Cardiac muscle cell (in vitro differentiated cells and primary cell): Measurements from ENCODE around the gene FNIP1. TPM values are rescaled to one million over a fixed set of nuclear protein-coding genes. Genes with fewer than 3 reads are reported as not detected.
"Not testable (repeated sequence)": the region's sequence is repeated elsewhere in the genome, so short reads cannot be mapped to it uniquely, and the experiment has no call there.

Experiments
- DNase-seq, 2 donors: peaks; one replicate each; pipeline versions ENCODE4 v3.0.0 to v3.0.0-alpha.2; 2010 to 2017; ENCODE audit warnings: low read depth in 1 of 2, low spot score in 1 of 2
- H3K27ac ChIP-seq: fragments of 200-600 bp; sonication (generic); 2 replicates; pipeline ENCODE4 v1.5.1; 2016
- H3K27me3 ChIP-seq: fragments of 200-600 bp; sonication (generic); 2 replicates; pipeline ENCODE4 v1.6.0; 2016; ENCODE audit warnings: control low read depth
- H3K36me3 ChIP-seq: fragments of 200-600 bp; sonication (generic); 2 replicates; pipeline ENCODE4 v1.5.1; 2016; ENCODE audit warnings: control low read depth
- H3K4me1 ChIP-seq: fragments of 200-600 bp; sonication (generic); 2 replicates; pipeline ENCODE4 v1.8.1; 2017; ENCODE audit warnings: low read depth, mild to moderate bottlenecking, mixed run types
- H3K4me3 ChIP-seq: fragments of 200-600 bp; sonication (generic); 2 replicates; pipeline ENCODE4 v1.5.1; 2016; ENCODE audit warnings: mild to moderate bottlenecking
- H3K9me3 ChIP-seq: fragments of 200-600 bp; sonication (generic); 2 replicates; pipeline ENCODE4 v1.5.1; 2017; ENCODE audit warnings: low read depth, mild to moderate bottlenecking, control low read depth
- polyA plus RNA-seq: library from polyadenylated mRNA; unstranded; fragments of >200 nt; fragmentation: Nextera tagmentation; extraction: Ambion mirVana; gene quantifications from 2 replicates; pipeline ENCODE4 v1.2.1, GENCODE V29; 2016
- total RNA-seq: library from RNA; depleted of rRNA; stranded (reverse); fragments of >200 nt; gene quantifications from 2 replicates; pipeline ENCODE4 v1.2.3, GENCODE V29; 2016
- TF ChIP-seq, protein P1 (sequence below): IDR thresholded peaks from 2 replicates; pipeline ENCODE4 v1.5.1; 2012; ENCODE audit warnings: low read depth, mild to moderate bottlenecking, low read length

FNIP1 gene
- total and polyA plus RNA-seq, 2 experiments from 2014 or later, result 10.1 to 24.4 TPM

DNA sequence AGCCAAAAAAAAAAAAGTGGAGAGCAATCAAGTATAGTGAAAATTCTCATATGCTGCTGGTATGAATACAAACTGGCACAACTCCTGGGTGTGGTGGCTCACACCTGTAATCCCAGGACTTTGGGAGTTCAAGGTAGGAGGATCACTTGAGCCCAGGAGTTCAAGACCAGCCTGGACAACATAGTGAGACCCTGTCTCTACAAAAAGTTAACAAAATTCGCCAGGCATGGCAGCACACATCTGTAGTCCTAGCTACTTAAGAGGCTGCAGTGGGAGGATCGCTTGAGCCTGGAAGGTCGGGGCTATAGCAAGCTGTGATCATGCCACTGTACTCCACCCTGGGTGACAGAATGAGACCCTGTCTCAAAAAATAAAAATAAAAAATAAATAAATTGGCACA, 51.7 kb downstream of the FNIP1 start:
- Histone ChIP-seq H3K4me3 (no peak overlapping the region), H3K9me3 (no peaks in the 10 kb centered on the region), H3K27ac (no peak overlapping the region), H3K27me3 (no peaks in the 10 kb centered on the region), H3K36me3 (peaks cover 13% of the 10 kb centered on the region), H3K4me1 (no peaks in the 10 kb centered on the region)
- TF ChIP-seq, protein P1, sequence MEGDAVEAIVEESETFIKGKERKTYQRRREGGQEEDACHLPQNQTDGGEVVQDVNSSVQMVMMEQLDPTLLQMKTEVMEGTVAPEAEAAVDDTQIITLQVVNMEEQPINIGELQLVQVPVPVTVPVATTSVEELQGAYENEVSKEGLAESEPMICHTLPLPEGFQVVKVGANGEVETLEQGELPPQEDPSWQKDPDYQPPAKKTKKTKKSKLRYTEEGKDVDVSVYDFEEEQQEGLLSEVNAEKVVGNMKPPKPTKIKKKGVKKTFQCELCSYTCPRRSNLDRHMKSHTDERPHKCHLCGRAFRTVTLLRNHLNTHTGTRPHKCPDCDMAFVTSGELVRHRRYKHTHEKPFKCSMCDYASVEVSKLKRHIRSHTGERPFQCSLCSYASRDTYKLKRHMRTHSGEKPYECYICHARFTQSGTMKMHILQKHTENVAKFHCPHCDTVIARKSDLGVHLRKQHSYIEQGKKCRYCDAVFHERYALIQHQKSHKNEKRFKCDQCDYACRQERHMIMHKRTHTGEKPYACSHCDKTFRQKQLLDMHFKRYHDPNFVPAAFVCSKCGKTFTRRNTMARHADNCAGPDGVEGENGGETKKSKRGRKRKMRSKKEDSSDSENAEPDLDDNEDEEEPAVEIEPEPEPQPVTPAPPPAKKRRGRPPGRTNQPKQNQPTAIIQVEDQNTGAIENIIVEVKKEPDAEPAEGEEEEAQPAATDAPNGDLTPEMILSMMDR, result no peak
- DNase-seq, result no peak

DNA sequence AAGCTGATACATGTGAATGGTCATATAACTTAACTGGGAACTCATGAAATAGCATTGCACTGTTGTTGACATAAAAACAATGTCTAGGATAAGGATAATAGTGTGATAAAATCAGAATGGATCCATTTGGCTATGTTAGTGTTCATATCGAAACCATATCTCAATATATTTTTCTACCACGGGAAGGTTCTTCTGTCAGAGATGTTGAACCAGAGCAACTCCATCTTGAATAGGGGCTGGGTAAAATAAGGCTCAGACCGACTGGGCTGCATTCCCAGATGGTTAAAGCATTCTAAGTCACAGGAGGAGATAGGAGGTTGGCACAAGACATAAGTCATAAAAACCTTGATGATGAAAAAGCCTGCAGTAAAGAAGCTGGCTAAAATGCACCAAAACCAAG, 56.3 kb downstream of the FNIP1 start:
- H3K36me3 ChIP-seq, result peaks cover 13% of the 10 kb centered on the region
- no peak for DNase-seq
- H3K4me3 ChIP-seq, result no peak overlapping the region

DNA sequence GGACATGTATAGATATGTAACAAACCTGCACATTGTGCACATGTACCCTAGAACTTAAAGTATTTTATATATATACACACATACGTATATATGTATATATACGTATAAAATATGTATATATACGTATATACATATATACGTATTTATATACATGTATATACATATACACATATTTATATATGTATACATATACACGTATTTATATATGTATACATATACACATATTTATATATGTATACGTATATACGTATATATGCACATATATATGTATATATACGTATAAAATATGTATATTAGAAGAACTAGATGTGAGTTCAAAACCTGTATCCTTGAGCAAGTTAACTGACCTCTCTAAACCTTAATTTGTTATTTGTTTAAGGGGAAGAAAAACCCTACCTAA, 61.4 kb downstream of the FNIP1 start:
- peaks cover 5% of the 10 kb centered on the region for H3K4me1 ChIP-seq
- no peaks in the 10 kb centered on the region for H3K9me3 ChIP-seq
- DNase-seq, result no peak
- TF ChIP-seq, protein P1, result no peak
- H3K36me3 ChIP-seq, result peaks cover 4% of the 10 kb centered on the region
- no peaks in the 10 kb centered on the region for H3K27me3 ChIP-seq
- no peak overlapping the region for H3K4me3 ChIP-seq
- H3K27ac ChIP-seq, result no peak overlapping the region

More for the DNA sequence above, 56.3 kb downstream of the FNIP1 start:
- H3K4me1 ChIP-seq, result peaks cover 5% of the 10 kb centered on the region
- H3K27ac ChIP-seq, result no peak overlapping the region
- TF ChIP-seq, protein P1, result no peak
- no peaks in the 10 kb centered on the region for H3K27me3 ChIP-seq
- no peaks in the 10 kb centered on the region for H3K9me3 ChIP-seq

DNA sequence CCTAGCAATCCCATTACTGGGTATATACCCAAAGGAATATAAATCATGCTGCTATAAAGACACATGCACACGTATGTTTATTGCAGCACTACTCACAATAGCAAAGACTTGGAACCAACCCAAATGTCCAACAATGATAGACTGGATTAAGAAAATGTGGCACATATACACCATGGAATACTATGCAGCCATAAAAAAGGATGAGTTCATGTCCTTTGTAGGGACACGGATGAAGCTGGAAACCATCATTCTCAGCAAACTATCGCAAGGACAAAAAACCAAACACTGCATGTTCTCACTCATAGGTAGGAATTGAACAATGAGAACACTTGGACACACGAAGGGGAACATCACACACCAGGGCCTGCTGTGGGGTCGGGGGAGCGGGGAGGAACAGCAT, 61.9 kb downstream of the FNIP1 start:
- not testable (repeated sequence) for H3K27me3 ChIP-seq

DNA sequence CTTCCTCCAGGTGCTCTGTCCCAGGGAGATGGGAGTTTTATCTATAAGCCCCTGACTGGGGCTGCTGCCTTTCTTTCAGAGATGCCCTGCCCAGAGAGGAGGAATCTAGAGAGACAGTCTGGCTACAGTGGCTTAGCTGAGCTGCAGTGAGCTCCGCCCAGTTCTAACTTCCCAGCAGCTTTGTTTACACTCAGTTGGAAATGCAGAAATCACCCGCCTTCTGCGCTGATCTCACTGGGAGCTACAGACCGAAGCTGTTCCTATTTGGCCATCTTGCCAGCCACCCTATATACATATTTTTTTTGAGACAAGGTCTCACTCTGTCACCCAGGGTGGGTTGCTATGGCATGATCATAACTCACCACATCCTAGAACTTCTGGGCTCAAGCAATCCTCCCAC, 67.5 kb downstream of the FNIP1 start:
- DNase-seq, H3K4me1 ChIP-seq, H3K27ac ChIP-seq, H3K27me3 ChIP-seq, H3K4me3 ChIP-seq, H3K9me3 ChIP-seq, H3K36me3 ChIP-seq: not testable (repeated sequence)

More for the DNA sequence above, 61.9 kb downstream of the FNIP1 start:
- not testable (repeated sequence) for H3K36me3 ChIP-seq, H3K4me3 ChIP-seq, H3K4me1 ChIP-seq, H3K27ac ChIP-seq, H3K9me3 ChIP-seq, DNase-seq

DNA sequence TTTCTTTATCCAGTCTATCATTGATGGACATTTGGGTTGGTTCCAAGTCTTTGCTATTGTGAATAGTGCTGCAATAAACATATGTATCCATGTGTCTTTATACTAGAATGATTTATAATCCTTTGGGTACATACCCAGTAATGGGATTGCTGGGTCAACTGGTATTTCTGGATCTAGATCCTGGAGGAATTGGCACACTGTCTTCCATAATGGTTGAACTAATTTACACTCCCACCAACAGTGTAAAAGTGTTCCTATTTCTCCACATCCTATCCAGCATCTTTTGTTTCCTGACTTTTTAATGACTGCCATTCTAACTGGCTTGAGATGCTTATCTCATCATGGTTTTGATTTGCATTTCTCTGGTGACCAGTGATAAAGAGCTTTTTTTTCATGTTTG, 72.7 kb downstream of the FNIP1 start:
- DNase-seq, H3K4me3 ChIP-seq, H3K27me3 ChIP-seq, H3K36me3 ChIP-seq, H3K27ac ChIP-seq, H3K9me3 ChIP-seq, H3K4me1 ChIP-seq: not testable (repeated sequence)

DNA sequence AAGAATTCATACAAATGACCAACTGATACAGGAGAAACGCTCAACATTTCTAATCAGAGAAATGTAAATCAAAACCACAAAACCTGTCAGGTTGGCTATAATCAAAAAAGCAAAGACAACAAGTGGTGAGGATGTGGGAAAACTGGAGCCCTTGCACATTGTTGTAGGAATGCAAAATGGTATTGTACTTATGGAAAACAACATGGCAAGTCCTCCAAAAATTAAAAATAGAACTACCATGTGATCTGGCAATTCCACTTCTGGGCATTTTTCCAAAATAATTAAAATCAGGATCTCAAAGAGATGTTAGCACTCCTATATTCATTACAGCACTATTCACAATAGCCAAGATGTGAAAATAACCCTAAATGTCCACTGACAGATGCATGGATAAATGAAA, 76.1 kb downstream of the FNIP1 start:
- no peaks in the 10 kb centered on the region for H3K27me3 ChIP-seq
- H3K36me3 ChIP-seq, result peaks cover 4% of the 10 kb centered on the region
- TF ChIP-seq, protein P1, result no peak
- no peak overlapping the region for H3K27ac ChIP-seq
- no peak overlapping the region for H3K4me3 ChIP-seq
- H3K9me3 ChIP-seq, result no peaks in the 10 kb centered on the region
- DNase-seq, result peak in 1 of 2 donors; percentile 39
- no peaks in the 10 kb centered on the region for H3K4me1 ChIP-seq
